NCI-H446 treated with DMSO at 0.1 percent for 48 hours (cell line): ENCODE results near the gene S100A7.
A peak's percentile ranks its signal among the peaks of the same experiment; 100 is the strongest.

ENCODE experiments used
- DNase-seq: peaks from one replicate; lab custom pipeline; 2025; lab: John Stamatoyannopoulos, UW

The S100A7 gene

DNA sequence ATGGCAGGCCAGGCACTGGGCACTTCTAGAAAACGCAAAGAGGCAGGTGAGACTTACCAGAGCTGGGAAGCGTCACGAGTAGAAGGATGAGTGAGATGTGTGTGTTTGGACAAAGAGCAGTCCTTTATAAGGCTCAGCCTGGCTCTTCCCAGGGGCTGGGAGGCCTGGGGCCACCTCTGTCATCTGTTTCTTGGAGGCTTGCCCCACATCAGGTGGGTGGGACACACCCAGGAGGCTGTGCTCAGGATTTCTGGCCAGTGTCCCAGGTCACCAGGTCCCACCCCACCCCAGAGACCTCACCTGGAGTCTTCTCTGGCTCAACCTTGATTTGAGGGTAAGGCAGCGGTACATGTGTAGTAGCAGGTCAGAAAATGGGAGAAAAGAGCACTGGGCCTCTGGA, at the start of gene S100A7:
TSS of gene S100A7 (minus strand) at position 101 of the 400 bp plus-strand sequence. CDS start 1,638 bp downstream, outside the sequence.
- no peak for DNase-seq

DNA sequence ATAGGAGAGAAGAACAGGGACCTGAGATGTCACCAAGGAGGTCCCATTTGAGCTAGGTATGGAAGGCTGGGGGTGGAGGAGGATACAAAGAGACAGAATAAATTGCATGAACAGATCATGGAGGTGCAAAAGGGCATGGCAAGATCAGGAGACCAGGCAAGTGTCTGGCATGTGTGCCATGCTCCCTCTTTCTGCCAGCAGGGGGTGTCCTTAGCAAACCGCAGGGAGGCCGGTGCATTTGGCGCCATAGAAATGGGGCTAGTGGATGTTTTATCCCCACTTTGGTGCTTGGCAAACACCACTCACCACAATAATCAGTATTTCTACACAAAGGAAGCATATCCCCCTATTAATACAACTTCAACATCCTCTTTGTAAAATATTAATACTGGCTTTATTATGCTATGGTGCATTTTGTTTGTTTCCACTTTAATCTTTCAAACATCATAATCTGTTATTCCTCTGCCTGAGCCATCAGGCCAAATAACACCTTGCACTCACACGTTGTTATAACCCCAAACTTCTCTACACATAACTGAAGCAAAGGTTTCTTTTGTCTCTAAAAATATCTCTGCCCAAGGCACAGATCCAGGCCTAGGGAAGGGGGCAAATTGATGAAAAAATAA, 49.4 kb upstream of the S100A7 start:
- DNase-seq = no peak

DNA sequence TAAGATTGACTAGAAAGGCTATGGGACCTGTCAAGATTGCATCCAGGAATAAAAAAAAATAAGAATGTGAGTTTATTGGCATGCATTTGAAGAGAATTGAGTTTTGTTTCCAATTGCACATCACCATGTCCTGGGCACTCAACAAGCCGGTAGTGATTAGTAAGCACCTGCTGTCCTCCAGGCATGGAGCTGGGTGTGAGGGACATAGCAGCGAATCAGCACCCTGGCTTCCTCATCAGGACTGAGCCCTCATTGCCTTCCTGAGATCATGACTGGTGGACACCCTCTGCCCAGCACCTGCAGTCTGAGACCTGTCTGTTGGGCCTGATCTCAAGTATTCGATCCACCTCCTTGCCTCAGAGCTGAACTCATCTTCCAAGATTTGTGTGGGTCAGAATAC, 48.6 kb upstream of the S100A7 start:
- no peak for DNase-seq

DNA sequence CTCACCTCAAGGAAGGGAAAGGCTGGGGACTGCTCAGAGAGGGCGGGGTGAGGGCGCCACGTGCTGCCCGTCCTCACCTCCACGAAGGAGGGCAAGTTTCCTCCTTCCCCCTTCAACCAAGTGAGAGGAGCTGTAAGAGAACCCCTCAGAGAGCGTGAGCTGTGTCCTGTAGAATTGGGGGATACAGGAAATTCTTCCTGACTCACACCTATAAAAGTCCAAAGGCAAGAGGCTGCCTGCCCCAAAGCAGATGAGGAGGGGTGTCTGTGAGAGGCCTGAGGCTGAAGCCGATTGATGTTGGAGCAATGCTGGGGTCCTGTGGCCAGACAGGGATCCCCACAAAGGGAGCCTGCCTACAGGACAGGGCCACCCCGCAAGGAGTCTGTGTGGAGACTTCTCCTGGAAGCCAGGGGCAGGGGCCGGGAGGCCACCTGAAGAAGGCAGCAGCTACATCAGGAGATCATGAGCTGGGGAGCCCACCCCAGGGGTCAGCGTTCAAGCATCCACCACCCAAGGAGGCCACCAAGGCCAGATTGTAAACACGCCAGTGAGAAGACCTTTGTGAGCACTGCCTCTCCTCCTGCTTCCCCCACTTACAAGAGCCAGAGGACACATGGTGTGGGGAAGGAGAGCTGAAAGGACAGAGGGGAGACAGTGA, 47.6 kb upstream of the S100A7 start:
- no peak for DNase-seq

DNA sequence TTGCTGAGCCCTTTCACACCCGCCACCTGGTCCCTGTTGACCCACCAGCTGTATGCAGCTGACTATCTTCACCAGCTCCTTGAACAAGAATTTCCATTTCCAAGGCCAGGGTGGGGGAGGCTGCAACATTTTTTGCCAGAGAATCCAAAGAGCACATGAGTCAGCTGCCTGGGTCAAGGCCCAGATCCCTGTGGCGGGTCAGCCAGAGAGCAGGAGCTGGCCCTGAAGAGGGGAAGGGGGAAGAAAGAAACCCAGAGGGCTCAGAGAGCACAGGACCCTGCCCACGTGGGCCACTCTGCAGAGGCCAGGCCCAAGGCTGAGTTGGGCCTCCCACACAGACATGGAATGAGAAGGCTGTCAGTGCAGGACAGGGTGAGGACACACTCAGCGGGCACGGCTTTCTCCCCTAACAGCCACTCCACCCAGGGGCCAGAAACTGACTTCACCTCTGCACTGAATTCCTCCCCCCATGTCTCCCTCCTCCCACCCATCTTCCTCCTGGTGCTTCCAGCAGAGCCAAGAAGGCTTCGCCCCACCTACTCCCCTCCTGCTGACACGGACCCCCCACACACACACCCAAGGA, 46.5 kb upstream of the S100A7 start:
- no peak for DNase-seq

DNA sequence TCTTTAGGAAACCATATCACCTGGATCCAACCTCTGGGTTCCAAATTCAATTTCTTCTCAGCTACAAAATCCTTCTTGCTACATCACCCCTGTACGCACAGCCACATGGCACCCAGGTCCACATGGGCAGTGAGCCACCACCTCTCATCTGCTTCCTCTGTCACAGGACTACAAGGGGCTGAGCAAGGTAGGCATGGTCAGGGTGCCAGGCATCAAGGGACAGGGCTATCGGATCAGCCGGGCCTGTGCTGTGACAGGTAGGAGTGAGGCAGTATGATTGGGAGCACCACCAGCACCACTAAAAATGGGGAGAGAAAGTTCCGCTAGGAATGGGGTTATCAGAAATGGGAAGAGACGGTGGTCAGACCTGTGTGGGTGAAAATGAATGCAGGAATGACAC, 45.9 kb upstream of the S100A7 start:
- no peak for DNase-seq

DNA sequence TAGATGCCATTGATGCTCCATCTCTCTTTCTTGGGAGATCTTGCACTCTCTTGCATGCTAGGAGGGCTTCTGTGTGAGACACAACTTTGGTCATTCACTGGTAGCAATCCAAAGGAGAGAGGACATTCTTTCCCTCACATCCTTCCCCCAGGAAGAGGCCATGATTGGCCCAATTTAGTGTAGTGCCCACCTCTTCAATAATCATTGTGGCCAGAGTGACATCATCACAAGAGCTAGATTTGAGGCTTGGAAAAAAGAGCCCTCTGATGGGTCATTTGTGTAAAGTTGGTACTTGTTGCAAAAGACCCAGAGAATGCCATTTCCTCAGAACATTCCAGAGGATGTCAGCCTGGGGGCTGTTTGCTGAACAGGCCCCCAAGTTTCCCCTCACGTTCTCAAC, 45.1 kb upstream of the S100A7 start:
- no peak for DNase-seq

DNA sequence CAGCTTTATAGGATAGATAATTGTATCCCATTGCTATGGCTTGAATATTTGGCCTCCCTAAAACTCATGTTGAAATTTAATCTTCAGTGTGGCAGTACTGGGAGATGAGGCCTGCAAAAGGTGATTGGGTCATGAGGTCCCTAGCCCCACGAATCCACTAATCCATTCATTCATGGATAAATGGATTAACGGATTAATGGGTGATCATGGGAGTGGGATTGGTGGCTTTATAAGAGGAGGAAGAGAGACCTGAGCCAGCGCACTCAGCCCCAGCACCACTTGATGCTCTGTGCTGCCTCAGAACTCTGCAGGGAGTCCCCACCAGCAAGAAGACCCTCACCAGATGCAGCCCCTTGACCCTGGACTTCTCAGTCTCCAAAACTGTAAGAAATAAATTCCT, 43.3 kb upstream of the S100A7 start:
- no peak for DNase-seq

DNA sequence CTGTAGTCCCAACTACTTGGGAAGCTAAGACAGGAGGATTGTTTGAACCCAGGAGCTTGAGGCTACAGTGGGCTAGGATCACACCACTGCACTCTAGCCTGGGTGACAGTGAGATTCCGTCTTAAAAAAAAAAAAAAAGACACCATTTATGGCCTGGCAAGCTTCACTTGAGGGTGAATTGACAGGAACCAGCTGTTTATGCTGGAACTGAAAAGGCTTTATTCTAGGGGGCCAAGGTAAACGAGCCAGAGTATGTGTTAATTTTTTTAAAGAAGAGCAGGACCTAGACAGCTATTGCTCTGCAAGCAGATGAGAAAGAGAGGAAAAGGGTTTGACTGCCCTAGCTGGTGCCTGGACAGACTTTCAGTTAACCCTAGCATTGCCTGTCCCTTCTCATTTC, 38.3 kb upstream of the S100A7 start:
- no peak for DNase-seq

DNA sequence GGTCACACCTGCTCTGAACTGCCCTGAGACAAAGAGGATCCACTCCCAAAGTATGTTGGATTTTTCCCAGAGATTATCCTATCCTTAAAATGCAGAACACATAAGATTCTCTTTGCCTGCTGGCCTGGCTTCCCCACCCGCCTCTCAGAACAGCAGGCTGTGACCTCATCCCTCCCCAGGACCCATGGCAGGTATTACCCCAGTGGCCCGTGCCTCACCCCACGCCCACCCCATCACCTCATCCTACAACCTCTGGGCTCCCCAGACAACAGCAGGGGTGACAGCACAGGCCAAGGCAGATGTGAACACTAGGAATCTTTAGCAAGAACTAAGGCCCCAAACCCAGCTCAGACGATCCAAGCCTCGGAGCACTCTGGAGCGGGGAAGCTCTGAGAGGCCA, 35.1 kb upstream of the S100A7 start:
- no peak for DNase-seq

DNA sequence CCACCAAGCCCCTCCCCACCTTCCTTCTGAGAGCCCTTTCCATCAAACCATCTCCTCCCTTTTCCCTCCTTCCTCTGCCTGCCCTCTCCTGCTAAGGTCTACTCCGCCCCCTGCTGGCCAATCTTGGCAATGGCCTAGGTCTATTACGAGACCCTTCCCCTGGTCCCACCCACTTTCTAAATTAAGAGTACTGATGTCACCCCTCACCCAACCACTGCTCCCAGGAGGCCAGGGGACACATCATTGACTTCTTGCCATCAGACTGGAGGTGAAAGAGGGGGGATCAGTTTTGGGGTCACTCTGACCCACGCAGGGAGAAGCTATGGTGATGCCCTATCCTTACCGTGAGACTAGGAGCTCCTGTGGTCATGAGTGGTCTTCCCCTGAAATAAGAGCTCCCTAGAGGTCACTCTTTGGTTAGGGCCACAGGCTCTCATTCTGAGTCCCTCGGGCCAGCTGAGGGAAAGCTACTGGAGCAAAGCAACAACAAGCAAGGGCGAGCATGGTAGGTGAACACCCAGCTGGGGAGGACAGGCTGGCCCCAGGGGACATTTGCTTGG, 34.6 kb upstream of the S100A7 start:
- DNase-seq = peak; percentile 55

DNA sequence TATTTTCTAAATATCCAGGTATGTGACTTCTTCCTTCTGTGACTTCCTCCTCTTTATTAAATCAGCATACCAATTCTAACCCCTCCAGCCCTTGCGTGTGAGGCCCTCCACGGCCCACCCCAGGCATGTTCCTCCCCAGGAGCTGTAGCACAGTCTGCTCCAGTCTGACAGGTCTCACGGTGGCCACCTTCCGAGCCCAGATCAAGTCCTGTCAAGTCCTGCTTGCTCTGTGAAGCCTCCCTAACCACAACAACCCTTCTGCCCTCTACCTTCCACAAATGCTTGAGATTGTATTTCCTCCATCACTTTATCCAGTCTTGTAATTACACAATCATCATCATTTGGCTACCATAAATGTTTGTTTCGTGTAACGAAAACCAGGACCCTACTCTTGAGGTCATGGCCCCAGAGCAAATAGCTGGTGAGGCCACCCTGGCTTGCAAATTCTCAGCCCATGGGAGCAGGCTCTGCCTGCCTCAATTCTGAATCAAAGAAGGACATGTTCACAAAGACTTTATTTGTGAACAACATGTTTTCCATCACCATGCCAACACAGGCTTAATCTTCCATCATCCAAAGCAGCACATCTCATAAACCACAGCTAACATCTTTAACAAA, 33.0 kb upstream of the S100A7 start:
- DNase-seq = no peak

DNA sequence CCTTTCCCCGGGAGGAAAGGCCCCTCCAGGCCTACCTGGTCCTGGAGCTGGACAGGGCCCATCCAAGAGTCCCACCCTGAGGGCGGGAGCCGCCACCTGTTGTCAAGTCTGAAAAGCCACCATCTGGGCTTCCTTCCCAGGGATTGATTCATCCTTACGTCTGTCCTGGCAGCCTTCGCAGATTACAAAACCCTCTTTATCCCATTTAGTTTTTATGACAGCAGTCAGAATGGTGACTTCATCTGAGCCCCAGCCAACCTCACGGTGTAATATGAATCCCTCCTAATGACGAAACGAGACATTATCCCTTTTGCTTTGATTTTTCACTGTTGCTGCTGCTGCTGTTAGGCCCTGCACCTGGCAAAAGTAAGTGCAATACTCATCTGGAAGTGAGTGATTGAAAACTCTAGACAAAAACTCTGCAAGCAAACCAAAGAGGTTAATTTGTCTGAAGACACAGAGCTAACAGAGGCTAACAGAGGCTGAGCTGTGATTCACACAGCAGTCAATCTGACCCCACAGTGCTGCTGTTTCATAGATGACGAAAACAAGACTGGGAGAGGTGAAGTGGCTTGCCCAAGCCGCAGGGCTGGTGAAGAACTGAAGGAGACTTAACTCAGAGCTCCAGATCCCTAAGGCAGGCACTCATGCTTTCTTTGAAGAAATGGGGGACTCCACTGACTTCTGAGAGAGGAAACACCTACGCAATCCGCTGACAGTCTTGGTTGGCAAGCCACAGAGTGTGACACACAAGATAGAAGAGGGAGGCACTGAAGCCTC, 30.0 kb upstream of the S100A7 start:
- DNase-seq = peak; percentile 94

DNA sequence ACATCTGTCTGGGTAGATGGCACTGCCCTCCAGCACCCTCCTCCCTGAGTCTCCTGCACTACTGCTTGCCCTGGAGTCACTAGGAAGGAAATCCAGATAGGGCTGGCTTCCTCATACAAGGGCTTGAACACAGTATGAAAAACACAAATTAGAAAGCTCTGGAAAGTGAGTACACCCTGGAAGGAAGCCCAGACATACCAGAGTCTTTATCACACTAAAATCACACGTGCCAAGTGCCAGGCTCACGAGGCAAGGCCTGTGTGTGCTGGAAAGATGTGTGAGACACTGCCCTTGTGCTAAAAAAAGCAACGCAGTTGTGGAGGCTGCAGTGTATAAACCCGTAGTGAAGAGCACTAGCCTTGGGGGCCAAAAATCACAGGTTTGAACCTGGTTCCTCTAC, 28.3 kb upstream of the S100A7 start:
- DNase-seq = peak; percentile 55

DNA sequence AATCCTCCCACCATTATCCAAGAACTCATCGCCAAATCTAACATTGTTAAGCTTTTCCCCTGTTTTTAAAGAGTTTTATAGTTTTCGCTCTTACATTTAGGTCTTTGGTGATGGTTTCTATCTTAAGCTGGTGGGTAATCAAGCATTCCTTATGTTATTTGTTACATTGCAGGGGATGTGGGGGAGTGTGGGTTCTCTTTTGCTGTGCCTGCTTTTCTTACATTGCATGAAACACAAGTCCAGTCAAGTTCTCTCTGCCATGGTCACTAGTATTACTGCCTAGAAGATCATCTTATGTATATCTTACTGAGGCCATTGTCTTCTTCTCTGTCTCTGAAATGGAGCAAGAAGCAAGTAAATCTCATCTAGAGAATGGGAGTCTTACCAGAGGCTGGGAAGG, 27.3 kb upstream of the S100A7 start:
- no peak for DNase-seq

DNA sequence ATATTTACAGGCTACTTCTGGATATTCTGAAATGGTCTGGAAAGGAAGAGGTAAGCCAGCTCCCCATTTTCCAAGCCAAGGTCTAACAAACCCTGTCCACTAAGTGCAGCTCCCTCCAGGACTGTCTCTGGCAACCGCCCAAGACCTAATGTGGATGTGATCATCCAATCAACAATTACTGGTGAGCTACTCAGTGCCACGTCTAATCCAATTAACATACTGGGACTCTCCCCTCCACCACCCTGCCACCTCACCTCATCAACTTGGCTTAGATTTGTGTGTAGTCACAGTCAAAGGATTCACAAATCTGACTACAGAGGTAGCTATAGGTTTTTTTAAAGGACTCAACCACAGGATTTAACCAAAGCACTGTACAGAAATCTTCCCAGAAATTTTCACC, 25.4 kb upstream of the S100A7 start:
- peak; percentile 70 for DNase-seq

DNA sequence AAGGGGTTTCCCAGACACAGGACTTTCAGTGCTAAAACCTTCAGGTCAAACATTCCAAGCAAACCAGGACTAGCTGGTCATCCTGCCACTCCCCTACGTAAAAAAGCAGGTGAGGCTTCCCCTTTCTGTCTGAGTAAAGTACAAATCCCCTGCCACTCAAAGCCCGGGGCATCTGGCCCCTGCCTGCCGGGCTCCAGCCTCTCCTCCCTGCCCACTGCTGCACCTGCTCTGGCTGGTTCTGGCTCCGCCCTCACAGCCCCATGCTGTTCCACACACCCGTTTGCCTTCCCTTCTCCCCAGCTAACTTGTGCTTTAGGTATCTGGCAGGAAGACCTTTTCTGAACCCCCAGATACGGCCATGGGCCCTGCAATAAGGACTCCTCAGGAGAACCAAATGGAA, 23.3 kb upstream of the S100A7 start:
- no peak for DNase-seq

DNA sequence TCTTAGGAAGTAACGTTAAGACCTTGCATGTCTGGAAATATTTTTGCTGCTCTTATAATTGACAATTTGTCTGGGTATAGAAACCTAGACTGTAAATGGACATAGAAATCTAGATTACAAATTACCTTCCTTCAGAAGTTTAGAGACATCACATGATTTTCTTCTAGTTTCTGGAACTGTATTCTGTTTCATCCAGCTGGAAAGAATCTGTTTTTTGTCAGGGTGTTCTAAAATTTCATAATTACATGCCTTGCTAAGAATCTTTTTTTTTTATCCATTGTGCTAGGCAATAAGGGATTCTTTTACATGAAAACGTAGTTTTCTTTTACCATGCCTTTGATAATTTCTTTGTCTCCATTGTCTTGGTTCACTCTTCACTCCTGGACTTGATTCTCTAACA, 20.7 kb upstream of the S100A7 start:
- DNase-seq = no peak

DNA sequence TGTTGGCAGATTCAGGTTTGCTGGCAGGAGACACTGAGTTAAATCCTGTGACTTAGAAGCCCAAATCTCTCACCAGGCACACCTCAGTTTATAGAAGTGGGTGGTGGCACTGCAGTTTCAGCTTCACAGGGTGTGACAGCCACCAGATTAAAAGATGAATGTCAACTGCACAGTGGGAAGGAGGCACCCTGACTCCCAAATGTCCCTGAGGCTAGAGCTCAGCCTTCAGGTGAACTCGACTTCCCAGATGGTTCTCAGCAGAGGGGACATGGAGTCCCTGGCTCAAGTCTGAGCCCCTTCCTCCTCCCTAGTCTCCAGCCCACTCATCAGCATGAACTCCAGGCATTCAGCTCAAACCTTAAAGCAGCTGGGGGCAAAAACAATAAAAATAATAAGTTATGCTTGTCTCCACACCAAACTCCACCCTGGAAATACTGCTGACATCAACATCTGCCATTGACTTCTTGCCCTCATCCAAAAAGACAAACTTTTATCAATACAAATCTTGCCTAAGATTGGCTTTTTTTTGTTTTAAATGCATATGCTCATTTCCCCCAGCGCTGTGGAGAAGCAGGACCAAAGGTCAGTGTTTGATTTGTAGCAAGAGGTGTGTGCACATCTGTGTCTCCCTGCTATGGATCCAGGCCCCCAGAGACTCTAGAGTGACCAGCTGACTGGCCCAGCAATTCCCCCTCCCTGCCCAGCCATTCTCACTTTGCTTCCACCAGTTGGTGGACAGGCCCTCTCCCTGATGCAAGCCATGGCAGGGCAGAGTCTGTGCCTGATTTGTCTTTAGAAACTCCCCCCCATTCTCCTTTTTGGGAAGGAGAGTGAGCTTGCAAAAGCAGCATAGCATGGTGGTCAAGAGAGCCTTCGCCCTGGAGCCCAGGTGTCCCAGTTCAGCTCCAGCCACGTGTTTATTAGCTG, 18.5 kb upstream of the S100A7 start:
- no peak for DNase-seq

DNA sequence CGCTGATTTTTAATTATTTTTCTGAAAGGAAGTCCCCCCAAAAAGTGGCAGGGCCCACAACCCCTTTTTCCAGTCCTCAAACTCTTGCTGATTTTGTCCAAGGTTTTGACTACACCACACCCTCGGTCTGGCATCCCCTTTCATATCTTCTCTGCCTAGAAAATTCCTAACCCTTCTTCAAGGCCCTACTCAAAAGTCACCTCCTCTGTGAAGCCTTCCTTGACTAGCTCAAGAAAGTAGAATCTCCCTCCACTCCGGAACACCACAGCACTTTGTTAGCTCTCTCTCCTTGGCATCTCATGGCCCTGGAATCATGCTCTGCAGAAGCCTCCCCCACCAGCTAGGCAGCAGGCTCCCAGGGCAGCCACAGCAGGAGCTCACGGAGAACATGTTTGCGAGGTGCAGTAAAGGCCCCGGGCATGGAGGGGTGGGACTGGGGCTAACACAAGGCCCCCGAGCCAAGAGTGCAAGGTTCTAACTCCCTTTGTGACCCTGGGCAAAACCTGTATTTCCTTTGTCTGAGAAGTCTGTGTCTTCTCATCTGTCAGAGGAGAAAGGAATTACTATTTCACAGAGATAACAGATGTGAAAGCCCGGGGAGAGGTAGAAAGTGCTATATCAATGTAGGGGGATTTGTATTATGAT, 17.7 kb upstream of the S100A7 start:
- DNase-seq = no peak
